Endothelial cell of umbilical vein (primary cell): Measurements from ENCODE around the gene OSER1. TPM values are rescaled to one million over a fixed set of nuclear protein-coding genes. Genes with fewer than 3 reads are reported as not detected.

ENCODE experiments used
- BruUV-seq: library from RNA; stranded (reverse); fragments of 400-500 nt; replicated peaks from 2 replicates; lab custom pipeline; 2021; lab: Mats Ljungman, UMichigan
- CTCF ChIA-PET: fragments of 300-600, 350-600 bp; sonication (Branson Sonifier 250); formaldehyde crosslinking; loops from one replicate; lab custom pipeline; 2021; ENCODE audit warnings: antibody characterized with exemption, inconsistent platforms; lab: Charles Lee
- POLR2A ChIA-PET: fragments of 300-600, 350-600 bp; sonication (Branson Sonifier 250); formaldehyde crosslinking; loops from one replicate; lab custom pipeline; 2021; ENCODE audit warnings: antibody characterized with exemption, inconsistent platforms; lab: Charles Lee
- DNase-seq: peaks from one replicate; pipeline ENCODE4 v3.0.0-alpha.2; 2011; ENCODE audit warnings: low read depth, low spot score
- FAIRE-seq: peaks from 2 replicates; lab custom pipeline; 2011; peaks lifted over from hg19 to GRCh38; lab: Jason Lieb, UNC
- H2AFZ ChIP-seq: 2 replicates; pipeline ENCODE4 v1.6.0; 2012; ENCODE audit warnings: low read depth, low read length, control low read depth, inconsistent platforms
- H3K27ac ChIP-seq: 2 replicates; pipeline ENCODE4 v1.5.1; 2011; ENCODE audit warnings: low read depth, mild to moderate bottlenecking, control low read depth, low read length, moderate library complexity; ENCODE audit not compliant: insufficient read depth
- H3K27me3 ChIP-seq, 2 experiments: 2 replicates each; pipeline versions ENCODE4 v1.6.0 to v1.6.1; 2011; ENCODE audit warnings: low read length in 2 of 2, mixed read lengths in 1 of 2; ENCODE audit not compliant: control insufficient read depth in 2 of 2, insufficient read depth in 2 of 2
- H3K36me3 ChIP-seq, 2 experiments: 2 replicates in 1 of 2; 3 replicates in 1 of 2; pipeline ENCODE4 v1.5.1; 2011; ENCODE audit warnings: low read length in 2 of 2, mild to moderate bottlenecking in 1 of 2, moderate library complexity in 1 of 2; ENCODE audit not compliant: control insufficient read depth in 2 of 2, insufficient read depth in 2 of 2; ENCODE audit errors: extremely low read depth in 1 of 2
- H3K4me1 ChIP-seq: 3 replicates; pipeline ENCODE4 v1.5.1; 2011; ENCODE audit warnings: mild to moderate bottlenecking, low read length; ENCODE audit not compliant: control insufficient read depth, insufficient read depth; ENCODE audit errors: extremely low read depth
- H3K4me2 ChIP-seq: 2 replicates; pipeline ENCODE4 v1.6.1; 2011; ENCODE audit warnings: low read length, control low read depth, mixed read lengths; ENCODE audit not compliant: insufficient read depth
- H3K4me3 ChIP-seq, 3 experiments: fragments of 200-600 bp in 1 of 3; sonication (generic), shearing (Covaris generic) in 1 of 3; replicated peaks in 1 of 3; 2 replicates each; pipeline ENCODE4 v1.5.1; 2011 to 2016; ENCODE audit warnings: control low read depth in 3 of 3, low read length in 3 of 3, mild to moderate bottlenecking in 2 of 3, inconsistent platforms in 1 of 3, low read depth in 1 of 3, moderate library complexity in 1 of 3; ENCODE audit not compliant: insufficient read depth in 1 of 3
- H3K79me2 ChIP-seq: 2 replicates; pipeline ENCODE4 v1.6.0; 2012; ENCODE audit warnings: low read length, inconsistent platforms; ENCODE audit not compliant: control insufficient read depth, insufficient read depth
- H3K9ac ChIP-seq: replicated peaks from 2 replicates; pipeline ENCODE3; 2011; ENCODE audit warnings: low read length, control low read depth; ENCODE audit not compliant: insufficient read depth; ENCODE audit errors: extremely low read depth
- H3K9me1 ChIP-seq: replicated peaks from 3 replicates; pipeline ENCODE4 v1.6.0; 2011; ENCODE audit warnings: mild to moderate bottlenecking, low read length; ENCODE audit not compliant: control insufficient read depth, insufficient read depth; ENCODE audit errors: extremely low read depth
- H3K9me3 ChIP-seq: replicated peaks from 2 replicates; pipeline ENCODE4 v1.5.1; 2012; ENCODE audit warnings: low read length, inconsistent platforms; ENCODE audit not compliant: control insufficient read depth, insufficient read depth
- H4K20me1 ChIP-seq: replicated peaks from 2 replicates; pipeline ENCODE3; 2011; ENCODE audit warnings: mild to moderate bottlenecking, low read length; ENCODE audit not compliant: control insufficient read depth, insufficient read depth; ENCODE audit errors: extremely low read depth
- EZH2 ChIP-seq: IDR thresholded peaks from 2 replicates; pipeline ENCODE4 v1.6.1; 2012; ENCODE audit warnings: borderline replicate concordance, low read depth, mild to moderate bottlenecking, moderate library complexity, low read length, inconsistent platforms; ENCODE audit not compliant: severe bottlenecking
- FOS ChIP-seq: IDR thresholded peaks from 2 replicates; pipeline ENCODE4 v1.6.1; 2011; ENCODE audit warnings: mild to moderate bottlenecking, low read length, moderate library complexity, borderline replicate concordance; ENCODE audit not compliant: insufficient read depth
- GATA2 ChIP-seq: IDR thresholded peaks from 2 replicates; pipeline ENCODE4 v1.7.0; 2011; ENCODE audit warnings: low read depth, mild to moderate bottlenecking, moderate library complexity, mixed read lengths, low read length; ENCODE audit not compliant: insufficient read length, insufficient read depth
- JUN ChIP-seq: IDR thresholded peaks from 2 replicates; pipeline ENCODE4 v1.6.1; 2011; ENCODE audit warnings: borderline replicate concordance, low read depth; ENCODE audit not compliant: insufficient read length, insufficient read depth
- MAX ChIP-seq: IDR thresholded peaks from 2 replicates; pipeline ENCODE4 v1.6.1; 2011; ENCODE audit not compliant: insufficient read depth, insufficient read length
- POLR2A ChIP-seq: IDR thresholded peaks from 2 replicates; pipeline ENCODE4 v1.6.1; 2012; ENCODE audit warnings: low read depth, mild to moderate bottlenecking, control low read depth, low read length
- dilution Hi-C: fragments of 300-500 bp; cut with MboI; formaldehyde crosslinking; loops from one replicate; pipeline ENCODE4 v1.15.0; 2019; ENCODE audit warnings: low sequenced_read_pairs; ENCODE audit not compliant: extremely low pct_ligation_motif_present
- intact Hi-C: fragments of 100-400 bp; cut with micrococcal nuclease; formaldehyde crosslinking; loops from one replicate; pipeline ENCODE4 v1.10.0; 2022
- polyA plus RNA-seq, 4 experiments: library from polyadenylated mRNA; depleted of rRNA in 3 of 4; stranded (reverse) in 3 of 4; unstranded in 1 of 4; fragments of >200 nt; gene quantifications; 2 replicates each; pipeline versions ENCODE4 v1.2.1 to v1.2.3, GENCODE V29; 2011 to 2012; ENCODE audit warnings: missing spikeins in 1 of 4
- total RNA-seq: library from RNA; stranded (reverse); gene quantifications from 2 replicates; pipeline ENCODE4 v1.2.3, GENCODE V29; 2021
- TF ChIP-seq, protein P1 (sequence below), 2 donors: IDR thresholded peaks; 1 replicate in 1 of 2; 2 replicates in 1 of 2; pipeline ENCODE4 v1.5.1; 2011; ENCODE audit warnings: low read length in 2 of 2, mild to moderate bottlenecking in 2 of 2, moderate library complexity in 2 of 2, control low read depth in 1 of 2, inconsistent platforms in 1 of 2, low read depth in 1 of 2; ENCODE audit not compliant: insufficient read depth in 1 of 2; ENCODE audit errors: extremely low read depth in 1 of 2

The OSER1 gene
- total and polyA plus RNA-seq, 2 donors (not counting 3 experiments of a cell fraction or from before 2014, with no cell fraction given), result 30.8 to 36.0 TPM

- H3K36me3 ChIP-seq, result no peaks in the 10 kb centered on the region
- DNase-seq, result peak; percentile 12
- no peak for TF ChIP-seq MAX
- TF ChIP-seq GATA2, result no peak
- no peak for TF ChIP-seq FOS
- no peak for TF ChIP-seq POLR2A
- TF ChIP-seq, protein P1, sequence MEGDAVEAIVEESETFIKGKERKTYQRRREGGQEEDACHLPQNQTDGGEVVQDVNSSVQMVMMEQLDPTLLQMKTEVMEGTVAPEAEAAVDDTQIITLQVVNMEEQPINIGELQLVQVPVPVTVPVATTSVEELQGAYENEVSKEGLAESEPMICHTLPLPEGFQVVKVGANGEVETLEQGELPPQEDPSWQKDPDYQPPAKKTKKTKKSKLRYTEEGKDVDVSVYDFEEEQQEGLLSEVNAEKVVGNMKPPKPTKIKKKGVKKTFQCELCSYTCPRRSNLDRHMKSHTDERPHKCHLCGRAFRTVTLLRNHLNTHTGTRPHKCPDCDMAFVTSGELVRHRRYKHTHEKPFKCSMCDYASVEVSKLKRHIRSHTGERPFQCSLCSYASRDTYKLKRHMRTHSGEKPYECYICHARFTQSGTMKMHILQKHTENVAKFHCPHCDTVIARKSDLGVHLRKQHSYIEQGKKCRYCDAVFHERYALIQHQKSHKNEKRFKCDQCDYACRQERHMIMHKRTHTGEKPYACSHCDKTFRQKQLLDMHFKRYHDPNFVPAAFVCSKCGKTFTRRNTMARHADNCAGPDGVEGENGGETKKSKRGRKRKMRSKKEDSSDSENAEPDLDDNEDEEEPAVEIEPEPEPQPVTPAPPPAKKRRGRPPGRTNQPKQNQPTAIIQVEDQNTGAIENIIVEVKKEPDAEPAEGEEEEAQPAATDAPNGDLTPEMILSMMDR (IDR thresholded peaks at IDR 0.05; ENCODE audit: extremely low read depth in 1 of 2, insufficient read depth in 1 of 2, low read depth in 1 of 2, low read length in 2 of 2), result peak; percentile 32 to 50
- no peak for TF ChIP-seq JUN
- peak; percentile 23 for TF ChIP-seq EZH2
- no peak overlapping the region for H3K4me3 ChIP-seq
- BruUV-seq, result no TSS peak
- FAIRE-seq, result no peak
- H2AFZ ChIP-seq, result no peak overlapping the region
- dilution Hi-C loops (no loop called here), intact Hi-C loops (no loop called here)
- ChIA-PET POLR2A (no interaction called here), CTCF (interaction anchor here (0.8 to 1.4 kb wide), 2 partner anchors 16 to 18 kb away, joined by 3 to 4 read pairs; no protein-coding TSS in a partner anchor)
- no peak overlapping the region for H3K4me2 ChIP-seq
- H3K4me1 ChIP-seq, result no peaks in the 10 kb centered on the region
- H3K27me3 ChIP-seq, result peaks cover 4 to 11% of the 10 kb centered on the region in 2 experiments
- no peaks in the 10 kb centered on the region for H3K9me3 ChIP-seq
- no peak overlapping the region for H3K27ac ChIP-seq
- no peaks in the 10 kb centered on the region for H4K20me1 ChIP-seq
- no peaks in the 10 kb centered on the region for H3K9me1 ChIP-seq
- no peak overlapping the region for H3K9ac ChIP-seq
- H3K79me2 ChIP-seq, result no peaks in the 10 kb centered on the region
Measured at GRCh38 chr20:44247586-44248409, 37.2 kb upstream of the OSER1 start.
